H1 (cell line): ENCODE measurements around the gene GTF2F2. TPM values are rescaled to one million over a fixed set of nuclear protein-coding genes. Genes with fewer than 3 reads are reported as not detected.

Experiments
- CTCF ChIA-PET: fragments of 300-600 bp; sonication (Branson Sonifier 250); formaldehyde crosslinking; loops from one replicate; lab custom pipeline; 2021; ENCODE audit not compliant: partially characterized antibody; lab: Charles Lee
- POLR2A ChIA-PET: fragments of 300-600 bp; sonication (Branson Sonifier 250); formaldehyde crosslinking; loops from one replicate; lab custom pipeline; 2021; ENCODE audit warnings: inconsistent platforms; ENCODE audit not compliant: partially characterized antibody; lab: Charles Lee
- DNase-seq, 2 experiments: peaks; one replicate each; pipeline versions ENCODE4 v3.0.0 to v3.0.0-alpha.2; 2010 to 2022; ENCODE audit warnings: low spot score in 2 of 2, low read depth in 1 of 2, mixed read lengths in 1 of 2
- FAIRE-seq: peaks from 2 replicates; lab custom pipeline; 2011; peaks lifted over from hg19 to GRCh38; lab: Jason Lieb, UNC
- H2AFZ ChIP-seq: 2 replicates; pipeline ENCODE4 v1.8.1; 2012; ENCODE audit warnings: low read length, inconsistent platforms
- H2AK5ac ChIP-seq: 2 replicates; pipeline ENCODE4 v1.6.1; 2013; ENCODE audit warnings: low read depth, low read length
- H2BK120ac ChIP-seq: replicated peaks from 2 replicates; pipeline ENCODE3; 2013; ENCODE audit warnings: low read depth, low read length, inconsistent platforms
- H2BK12ac ChIP-seq: 2 replicates; pipeline ENCODE4 v1.6.1; 2013; ENCODE audit warnings: low read depth, low read length
- H2BK15ac ChIP-seq: 2 replicates; pipeline ENCODE4 v1.6.1; 2013; ENCODE audit warnings: low read length
- H2BK20ac ChIP-seq: 2 replicates; pipeline ENCODE4 v1.6.1; 2013; ENCODE audit warnings: low read length
- H2BK5ac ChIP-seq: 2 replicates; pipeline ENCODE4 v1.6.1; 2013; ENCODE audit warnings: low read depth, low read length
- H3K14ac ChIP-seq: 2 replicates; pipeline ENCODE4 v1.6.1; 2013; ENCODE audit warnings: inconsistent platforms; ENCODE audit not compliant: insufficient read length
- H3K18ac ChIP-seq: 2 replicates; pipeline ENCODE4 v1.6.1; 2013; ENCODE audit warnings: low read length; ENCODE audit errors: extremely low read depth
- H3K23ac ChIP-seq: 2 replicates; pipeline ENCODE4 v1.6.1; 2013; ENCODE audit warnings: inconsistent platforms; ENCODE audit not compliant: insufficient read length
- H3K23me2 ChIP-seq: 2 replicates; pipeline ENCODE4 v1.6.1; 2013; ENCODE audit warnings: low read depth, low read length
- H3K27ac ChIP-seq: 2 replicates; pipeline ENCODE4 v1.6.1; 2011; ENCODE audit warnings: low read depth, low read length, inconsistent platforms
- H3K27me3 ChIP-seq, 4 experiments: replicated peaks in 1 of 4; 1 replicate in 1 of 4; 2 replicates in 3 of 4; pipeline versions ENCODE4 v1.6.1 to v1.8.1; 2011 to 2013; ENCODE audit warnings: low read length in 3 of 4, mild to moderate bottlenecking in 3 of 4, inconsistent platforms in 2 of 4, mixed read lengths in 2 of 4, moderate library complexity in 1 of 4; ENCODE audit not compliant: control insufficient read depth in 3 of 4, insufficient read depth in 3 of 4; ENCODE audit errors: extremely low read depth in 1 of 4
- H3K36me3 ChIP-seq, 4 experiments: 2 replicates each; pipeline versions ENCODE4 v1.6.1 to v1.8.1; 2011 to 2013; ENCODE audit warnings: mild to moderate bottlenecking in 4 of 4, low read length in 3 of 4, moderate library complexity in 2 of 4, control low read depth in 1 of 4, inconsistent platforms in 1 of 4; ENCODE audit not compliant: insufficient read depth in 4 of 4, control insufficient read depth in 2 of 4
- H3K4ac ChIP-seq: replicated peaks from 2 replicates; pipeline ENCODE3; 2013; ENCODE audit warnings: low read length, low read depth, mixed read lengths, inconsistent platforms; ENCODE audit not compliant: insufficient read length
- H3K4me1 ChIP-seq, 4 experiments: replicated peaks in 1 of 4; 1 replicate in 1 of 4; 2 replicates in 3 of 4; pipeline versions ENCODE4 v1.6.1 to v1.8.1; 2011 to 2013; ENCODE audit warnings: low read length in 3 of 4, inconsistent platforms in 2 of 4, mixed read lengths in 1 of 4; ENCODE audit not compliant: insufficient read depth in 4 of 4, control insufficient read depth in 3 of 4
- H3K4me2 ChIP-seq, 2 experiments: 2 replicates each; pipeline versions ENCODE4 v1.6.1 to v1.8.1; 2011 to 2013; ENCODE audit warnings: low read depth in 2 of 2, low read length in 2 of 2, control low read depth in 1 of 2, inconsistent platforms in 1 of 2, mild to moderate bottlenecking in 1 of 2; ENCODE audit not compliant: insufficient read depth in 1 of 2
- H3K4me3 ChIP-seq, 4 experiments: fragments of 200-600, 300-600 bp in 1 of 4; sonication (generic), shearing (Covaris generic), sonication (Bioruptor Twin) in 1 of 4; 2 replicates each; pipeline versions ENCODE4 v1.5.1 to v1.8.1; 2011 to 2016; ENCODE audit warnings: low read length in 4 of 4, low read depth in 3 of 4, control low read depth in 2 of 4, inconsistent platforms in 2 of 4, mild to moderate bottlenecking in 2 of 4, mixed read lengths in 1 of 4, moderate library complexity in 1 of 4; ENCODE audit not compliant: insufficient read depth in 2 of 4; ENCODE audit errors: extremely low read depth in 1 of 4
- H3K56ac ChIP-seq: replicated peaks from 2 replicates; pipeline ENCODE3; 2013; ENCODE audit warnings: low read depth, mild to moderate bottlenecking, mixed read lengths, low read length, inconsistent platforms; ENCODE audit not compliant: insufficient read length
- H3K79me1 ChIP-seq: 2 replicates; pipeline ENCODE4 v1.6.1; 2013; ENCODE audit warnings: low read depth, low read length, control low read depth
- H3K79me2 ChIP-seq, 2 experiments: 2 replicates each; pipeline versions ENCODE4 v1.6.1 to v1.8.1; 2012 to 2013; ENCODE audit warnings: low read length in 2 of 2, mild to moderate bottlenecking in 2 of 2, inconsistent platforms in 1 of 2; ENCODE audit not compliant: insufficient read depth in 2 of 2, control insufficient read depth in 1 of 2
- H3K9ac ChIP-seq, 4 experiments: replicated peaks in 1 of 4; 1 replicate in 1 of 4; 2 replicates in 3 of 4; pipeline versions ENCODE4 v1.6.1 to v1.8.1; 2011 to 2013; ENCODE audit warnings: low read depth in 3 of 4, low read length in 3 of 4, control low read depth in 2 of 4, mild to moderate bottlenecking in 2 of 4, moderate library complexity in 2 of 4, inconsistent platforms in 1 of 4; ENCODE audit errors: extremely low read depth in 1 of 4
- H3K9me3 ChIP-seq, 2 experiments: 2 replicates each; pipeline versions ENCODE4 v1.6.1 to v1.8.1; 2012 to 2013; ENCODE audit warnings: mild to moderate bottlenecking in 2 of 2, moderate library complexity in 2 of 2, control low read depth in 1 of 2, inconsistent platforms in 1 of 2, low read depth in 1 of 2, low read length in 1 of 2, mixed read lengths in 1 of 2; ENCODE audit not compliant: insufficient read depth in 2 of 2
- H4K20me1 ChIP-seq, 2 experiments: replicated peaks in 1 of 2; 2 replicates each; pipeline versions ENCODE3 to v1.8.1; 2011 to 2013; ENCODE audit warnings: inconsistent platforms in 2 of 2, low read length in 2 of 2, mild to moderate bottlenecking in 1 of 2; ENCODE audit not compliant: insufficient read depth in 2 of 2, control insufficient read depth in 1 of 2
- H4K5ac ChIP-seq: 2 replicates; pipeline ENCODE4 v1.6.1; 2013; ENCODE audit warnings: low read length, low read depth, mixed read lengths, inconsistent platforms; ENCODE audit not compliant: insufficient read length
- H4K8ac ChIP-seq: 2 replicates; pipeline ENCODE4 v1.8.0; 2013; ENCODE audit warnings: mild to moderate bottlenecking, moderate library complexity, low read length, inconsistent platforms; ENCODE audit not compliant: insufficient read depth; ENCODE audit errors: extremely low read depth
- H4K91ac ChIP-seq: replicated peaks from 2 replicates; pipeline ENCODE3; 2013; ENCODE audit warnings: low read length, mixed read lengths, inconsistent platforms; ENCODE audit not compliant: insufficient read length
- KDM5A ChIP-seq: fragments of 200-600 bp; IDR thresholded peaks from 2 replicates; pipeline ENCODE4 v1.7.1; 2012; ENCODE audit warnings: mild to moderate bottlenecking, low read length, inconsistent platforms, mixed read lengths
- POLR2AphosphoS5 ChIP-seq: IDR thresholded peaks from 2 replicates; pipeline ENCODE4 v1.6.1; 2011; ENCODE audit warnings: low read depth, low read length
- SRF ChIP-seq: IDR thresholded peaks from 2 replicates; pipeline ENCODE4 v1.6.1; 2011; ENCODE audit warnings: mild to moderate bottlenecking, low read depth, low read length, moderate library complexity
- WGBS, 2 experiments: shearing (Covaris generic) in 1 of 2; methylation state at CpG; one replicate each; pipeline versions ENCODE4 v1.1.6 to v1.1.7; 2013 to 2015; ENCODE audit warnings: low lambda C conversion rate in 2 of 2, mixed read lengths in 2 of 2, inconsistent platforms in 1 of 2, low coverage in 1 of 2, missing lambda C conversion rate in 1 of 2; ENCODE audit not compliant: insufficient replicate concordance in 2 of 2, insufficient coverage in 1 of 2, insufficient read length in 1 of 2; ENCODE audit errors: extremely low coverage in 1 of 2, missing lambda C conversion rate in 1 of 2; 5-methylcytosine and 5-hydroxymethylcytosine counted together
- polyA plus RNA-seq, 7 experiments: library from polyadenylated mRNA; depleted of rRNA in 3 of 7; stranded (reverse) in 5 of 7; unstranded in 2 of 7; fragments of >200 nt in 5 of 7; fragments of 200-250 nt in 2 of 7; gene quantifications; 1 replicate in 5 of 7; 2 replicates in 1 of 7; 4 replicates in 1 of 7; pipeline versions ENCODE4 v1.2.1 to v1.2.3, GENCODE V29; 2011 to 2013; ENCODE audit warnings: missing spikeins in 2 of 7, mixed read lengths in 2 of 7
- total RNA-seq: library from RNA; stranded (reverse); fragmentation: NEBNext Ultra II Directional; extraction: Animal tissue kit (Norgen Biotek cat#: 25700); gene quantifications from 2 replicates; pipeline ENCODE4 v1.2.1, GENCODE V29; 2021

The GTF2F2 gene
- total and polyA plus RNA-seq, 2 of the 8 experiments (the other 6 are each of a cell fraction or from before 2014, with no cell fraction given) = 10.8 to 31.1 TPM

GRCh38 chr13:45325806-45326205 lies 205.5 kb downstream of the GTF2F2 start:
- no peak overlapping the region for H4K8ac ChIP-seq
- no peak overlapping the region for H2BK15ac ChIP-seq
- ChIA-PET CTCF (interaction anchor here (0.9 to 1.6 kb wide), 4 partner anchors 10 to 278 kb away, joined by 3 to 6 read pairs (median 4); no protein-coding TSS in a partner anchor), POLR2A (interaction anchor here (0.6 to 17.8 kb wide), 4 partner anchors 9 to 40 kb away, joined by 3 to 319 read pairs (median 4); partner anchors contain the start of gene TPT1)
- DNase-seq (no peak), FAIRE-seq (no peak)
- no peaks in the 10 kb centered on the region for H3K4me1 ChIP-seq
- TF ChIP-seq KDM5A (no peak), POLR2AphosphoS5 (no peak; the same call in 1 of the 2 replicates), SRF (no peak)
- WGBS, 2 experiments = 95% methylated on average over 4 of the region's 4 CpGs; no CpG with 5 or more reads in 1 of the 2 experiments
- H4K5ac ChIP-seq = no peak overlapping the region
- no peak overlapping the region for H3K18ac ChIP-seq
- H2BK120ac ChIP-seq = no peak overlapping the region
- H2AK5ac ChIP-seq = no peak overlapping the region
- no peak overlapping the region for H3K4me3 ChIP-seq
- H2BK12ac ChIP-seq = no peak overlapping the region
- H3K9me3 ChIP-seq = no peaks in the 10 kb centered on the region
- H3K9ac ChIP-seq = no peak overlapping the region
- H3K79me1 ChIP-seq = no peaks in the 10 kb centered on the region
- no peak overlapping the region for H2BK20ac ChIP-seq
- no peak overlapping the region for H3K14ac ChIP-seq
- no peak overlapping the region for H2AFZ ChIP-seq
- no peaks in the 10 kb centered on the region for H4K20me1 ChIP-seq
- H3K27me3 ChIP-seq = no peaks in the 10 kb centered on the region
- H3K27ac ChIP-seq = no peak overlapping the region
- no peak overlapping the region for H2BK5ac ChIP-seq
- no peaks in the 10 kb centered on the region for H3K79me2 ChIP-seq
- H3K23me2 ChIP-seq = no peaks in the 10 kb centered on the region
- H4K91ac ChIP-seq = no peak overlapping the region
- no peak overlapping the region for H3K23ac ChIP-seq
- no peaks in the 10 kb centered on the region for H3K36me3 ChIP-seq
- H3K4ac ChIP-seq = no peak overlapping the region
- no peak overlapping the region for H3K56ac ChIP-seq
- no peak overlapping the region for H3K4me2 ChIP-seq
